ENCODE measurements around the gene CCDC148.

GRCh38 chr2:158481116-158481515 lies 24.6 kb upstream of the CCDC148 start:
- TF ChIP-seq CTCF (IDR thresholded peaks at IDR 0.05; ENCODE audit: low read depth, low read length, poor library complexity, severe bottlenecking) (no peak), EZH2phosphoT487 (IDR thresholded peaks at IDR 0.05; ENCODE audit: borderline replicate concordance, low read length) (no peak)
